OCI-LY3 (cell line): ENCODE data around the gene DAZAP1.

ENCODE experiments used
- H2AFZ ChIP-seq: fragments of 200-600, 300-600 bp; shearing (Covaris generic); 2 replicates; pipeline ENCODE4 v1.6.0; 2014; ENCODE audit warnings: antibody characterized with exemption, low read depth, low read length
- H3K27ac ChIP-seq: fragments of 200-600, 300-600 bp; sonication (generic); 2 replicates; pipeline ENCODE4 v1.5.1; 2014; ENCODE audit warnings: mild to moderate bottlenecking, low read length, moderate library complexity, mixed read lengths
- H3K27me3 ChIP-seq: fragments of 200-600, 300-600 bp; sonication (generic); 2 replicates; pipeline ENCODE4 v1.6.1; 2014; ENCODE audit warnings: low read depth, low read length, mixed read lengths
- H3K36me3 ChIP-seq: fragments of 200-600, 300-600 bp; sonication (generic); replicated peaks from 2 replicates; pipeline ENCODE3; 2014; ENCODE audit warnings: low read depth, low read length, mixed read lengths
- H3K4me1 ChIP-seq: fragments of 300-600, 200-600 bp; sonication (generic); 2 replicates; pipeline ENCODE4 v1.6.1; 2014; ENCODE audit warnings: low read length, mixed read lengths
- H3K4me2 ChIP-seq: fragments of 200-600, 300-600 bp; sonication (generic); 2 replicates; pipeline ENCODE4 v1.6.1; 2014; ENCODE audit warnings: low read length, mixed read lengths
- H3K4me3 ChIP-seq: fragments of 300-600, 200-600 bp; sonication (generic); 2 replicates; pipeline ENCODE4 v1.5.1; 2014; ENCODE audit warnings: antibody characterized with exemption, mild to moderate bottlenecking, low read length, moderate library complexity
- H3K79me2 ChIP-seq: fragments of 300-600, 200-600 bp; shearing (Covaris generic); 2 replicates; pipeline ENCODE4 v1.6.1; 2014; ENCODE audit warnings: mild to moderate bottlenecking, low read length, mixed read lengths
- H3K9ac ChIP-seq: fragments of 300-600, 200-600 bp; shearing (Covaris generic); 2 replicates; pipeline ENCODE4 v1.6.0; 2014; ENCODE audit warnings: mild to moderate bottlenecking, low read length, moderate library complexity
- H3K9me3 ChIP-seq: fragments of 200-600, 300-600 bp; shearing (Covaris generic); 2 replicates; pipeline ENCODE4 v1.6.1; 2014; ENCODE audit warnings: low read length, mixed read lengths; ENCODE audit not compliant: insufficient read depth
- H4K20me1 ChIP-seq: fragments of 200-600, 300-600 bp; sonication (generic); 2 replicates; pipeline ENCODE4 v1.6.1; 2016; ENCODE audit warnings: low read length, mixed read lengths; ENCODE audit not compliant: insufficient read depth
- EZH2phosphoT487 ChIP-seq: fragments of 200-600 bp; shearing (Covaris generic); IDR thresholded peaks from 2 replicates; pipeline ENCODE4 v1.6.1; 2018; ENCODE audit warnings: antibody characterized with exemption, mixed run types, low read depth
- TF ChIP-seq, protein P1 (sequence below): fragments of 200-600, 300-600 bp; sonication (generic); IDR thresholded peaks from 2 replicates; pipeline ENCODE4 v1.5.1; 2014; ENCODE audit warnings: antibody characterized with exemption, low read length, low read depth

The DAZAP1 gene

DNA sequence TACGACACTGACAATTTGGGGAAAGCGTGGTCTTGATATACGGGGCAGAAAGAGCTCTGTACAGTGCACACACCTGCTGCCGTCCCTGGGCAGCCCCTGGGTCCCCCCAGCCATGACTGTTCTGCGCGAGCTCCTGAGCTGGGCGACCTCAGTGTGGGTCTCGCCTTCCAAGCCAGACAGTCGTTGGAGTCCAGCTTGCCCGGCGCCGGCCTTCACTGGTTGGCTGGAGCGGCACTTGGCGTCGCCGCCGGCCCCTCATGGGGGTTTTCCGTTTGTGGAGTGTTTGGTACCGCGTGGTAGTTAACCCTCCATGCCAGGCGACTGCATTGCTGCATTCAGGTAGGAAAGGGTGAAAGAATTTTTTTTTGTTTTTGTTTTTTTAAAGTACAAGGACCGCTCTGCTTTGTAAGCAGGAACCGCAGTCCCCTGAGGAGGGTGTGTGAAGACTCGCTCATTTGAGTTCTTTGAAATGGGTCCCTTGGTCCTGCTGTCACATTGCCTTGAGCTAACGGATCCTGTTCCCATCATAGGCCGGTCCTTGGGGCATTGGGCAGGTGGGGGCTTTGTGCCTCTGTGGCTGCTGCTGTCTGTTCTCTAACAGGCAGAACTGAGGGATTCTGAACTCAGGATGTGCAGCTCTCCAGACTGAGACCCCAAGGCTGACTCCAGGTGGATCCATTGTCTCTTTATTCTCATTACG lies 20.0 kb downstream of the DAZAP1 start:
- Histone ChIP-seq H3K27me3 (no peaks in the 10 kb centered on the region), H3K36me3 (peaks cover 85% of the 10 kb centered on the region), H4K20me1 (peaks cover 61% of the 10 kb centered on the region), H3K4me2 (no peak overlapping the region), H3K4me1 (no peaks in the 10 kb centered on the region), H3K79me2 (peaks cover 86% of the 10 kb centered on the region), H3K9ac (no peak overlapping the region), H2AFZ (no peak overlapping the region), H3K9me3 (no peaks in the 10 kb centered on the region), H3K27ac (no peak overlapping the region), H3K4me3 (no peak overlapping the region)
- TF ChIP-seq, protein P1, sequence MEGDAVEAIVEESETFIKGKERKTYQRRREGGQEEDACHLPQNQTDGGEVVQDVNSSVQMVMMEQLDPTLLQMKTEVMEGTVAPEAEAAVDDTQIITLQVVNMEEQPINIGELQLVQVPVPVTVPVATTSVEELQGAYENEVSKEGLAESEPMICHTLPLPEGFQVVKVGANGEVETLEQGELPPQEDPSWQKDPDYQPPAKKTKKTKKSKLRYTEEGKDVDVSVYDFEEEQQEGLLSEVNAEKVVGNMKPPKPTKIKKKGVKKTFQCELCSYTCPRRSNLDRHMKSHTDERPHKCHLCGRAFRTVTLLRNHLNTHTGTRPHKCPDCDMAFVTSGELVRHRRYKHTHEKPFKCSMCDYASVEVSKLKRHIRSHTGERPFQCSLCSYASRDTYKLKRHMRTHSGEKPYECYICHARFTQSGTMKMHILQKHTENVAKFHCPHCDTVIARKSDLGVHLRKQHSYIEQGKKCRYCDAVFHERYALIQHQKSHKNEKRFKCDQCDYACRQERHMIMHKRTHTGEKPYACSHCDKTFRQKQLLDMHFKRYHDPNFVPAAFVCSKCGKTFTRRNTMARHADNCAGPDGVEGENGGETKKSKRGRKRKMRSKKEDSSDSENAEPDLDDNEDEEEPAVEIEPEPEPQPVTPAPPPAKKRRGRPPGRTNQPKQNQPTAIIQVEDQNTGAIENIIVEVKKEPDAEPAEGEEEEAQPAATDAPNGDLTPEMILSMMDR: no peak
- no peak for TF ChIP-seq EZH2phosphoT487

DNA sequence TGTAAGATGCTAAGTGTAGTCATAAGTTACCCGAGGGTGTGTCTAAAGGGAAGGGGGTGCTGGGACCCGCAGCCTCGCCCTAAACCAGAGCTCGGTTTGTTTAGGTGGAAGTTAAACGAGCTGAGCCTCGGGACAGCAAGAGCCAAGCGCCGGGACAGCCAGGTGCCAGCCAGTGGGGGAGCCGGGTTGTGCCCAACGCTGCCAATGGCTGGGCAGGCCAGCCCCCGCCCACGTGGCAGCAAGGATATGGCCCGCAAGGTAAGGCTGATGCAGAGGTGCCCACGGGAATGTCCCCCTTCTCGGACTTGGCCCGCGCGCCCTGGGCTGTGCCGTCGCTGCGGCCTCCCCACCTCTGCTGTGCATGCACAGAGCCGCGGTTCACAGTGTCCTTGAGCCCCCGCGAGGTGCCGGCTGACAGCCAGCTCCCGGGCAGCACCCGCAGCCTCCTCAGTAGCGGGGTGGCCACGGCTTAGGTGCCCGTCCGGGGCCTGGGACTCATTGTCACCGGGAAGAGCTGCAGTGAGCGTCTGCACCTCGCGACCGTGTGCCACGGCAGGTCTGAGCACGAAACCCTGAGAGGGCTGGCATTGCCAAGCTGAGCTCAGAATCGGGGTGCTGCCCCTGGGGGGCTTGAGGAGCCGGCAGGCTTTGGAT lies 21.5 kb downstream of the DAZAP1 start:
- H3K4me1 ChIP-seq: no peaks in the 10 kb centered on the region
- H4K20me1 ChIP-seq: peaks cover 57% of the 10 kb centered on the region
- TF ChIP-seq, protein P1: no peak
- no peak for TF ChIP-seq EZH2phosphoT487
- no peak overlapping the region for H2AFZ ChIP-seq
- no peak overlapping the region for H3K9ac ChIP-seq
- H3K4me3 ChIP-seq: no peak overlapping the region
- no peak overlapping the region for H3K4me2 ChIP-seq
- H3K27ac ChIP-seq: no peak overlapping the region
- no peaks in the 10 kb centered on the region for H3K9me3 ChIP-seq
- H3K27me3 ChIP-seq: no peaks in the 10 kb centered on the region
- H3K36me3 ChIP-seq: peaks cover 85% of the 10 kb centered on the region
- H3K79me2 ChIP-seq: peaks cover 85% of the 10 kb centered on the region

DNA sequence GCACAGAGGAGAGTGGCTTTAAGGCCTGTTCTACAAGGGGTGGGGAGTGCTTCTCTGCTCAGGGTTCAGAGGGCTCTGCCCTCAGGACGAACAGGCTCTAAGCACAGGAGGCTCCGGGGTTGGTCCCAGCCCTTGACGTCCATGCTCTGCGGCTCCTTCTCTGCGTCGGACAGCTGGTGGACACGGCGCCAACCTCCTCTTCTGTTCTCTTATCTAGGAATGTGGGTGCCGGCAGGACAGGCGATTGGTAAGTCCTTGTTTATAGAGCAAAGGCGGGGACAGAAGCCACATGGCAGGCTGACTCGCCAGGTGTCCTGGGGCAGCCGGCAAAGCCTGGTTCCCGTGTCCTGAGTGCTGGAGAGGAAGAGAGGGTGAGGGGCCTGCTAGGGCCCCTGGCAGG lies 22.4 kb downstream of the DAZAP1 start:
- no peak overlapping the region for H2AFZ ChIP-seq
- peaks cover 86% of the 10 kb centered on the region for H3K36me3 ChIP-seq
- H4K20me1 ChIP-seq: peaks cover 55% of the 10 kb centered on the region
- H3K4me1 ChIP-seq: no peaks in the 10 kb centered on the region
- H3K27ac ChIP-seq: no peak overlapping the region
- H3K79me2 ChIP-seq: peaks cover 80% of the 10 kb centered on the region
- no peaks in the 10 kb centered on the region for H3K27me3 ChIP-seq
- no peaks in the 10 kb centered on the region for H3K9me3 ChIP-seq
- TF ChIP-seq, protein P1: no peak
- no peak for TF ChIP-seq EZH2phosphoT487
- H3K4me2 ChIP-seq: no peak overlapping the region
- H3K9ac ChIP-seq: no peak overlapping the region
- no peak overlapping the region for H3K4me3 ChIP-seq

DNA sequence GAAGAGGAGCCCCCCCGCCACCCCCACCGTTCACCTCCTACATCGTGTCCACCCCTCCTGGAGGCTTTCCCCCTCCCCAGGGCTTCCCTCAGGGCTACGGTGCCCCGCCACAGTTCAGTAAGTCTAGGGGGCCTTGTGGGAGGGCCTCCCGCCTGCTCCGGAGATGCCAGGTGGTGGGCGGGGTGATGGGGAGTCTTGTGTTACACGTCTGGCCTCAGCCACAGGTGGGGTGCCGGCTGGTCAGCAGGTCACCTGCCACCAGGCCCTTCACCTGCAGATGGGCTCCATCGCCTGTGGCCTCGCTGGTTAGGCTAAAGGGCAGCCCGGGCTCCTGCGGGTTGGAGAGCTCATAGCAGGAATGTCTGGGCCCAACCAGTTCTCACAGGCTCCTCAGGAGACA lies 22.9 kb downstream of the DAZAP1 start:
- Histone ChIP-seq H2AFZ (no peak overlapping the region), H3K79me2 (peaks cover 75% of the 10 kb centered on the region), H3K27me3 (no peaks in the 10 kb centered on the region), H3K4me2 (no peak overlapping the region), H3K36me3 (peaks cover 84% of the 10 kb centered on the region), H3K9ac (no peak overlapping the region), H3K4me3 (no peak overlapping the region), H3K27ac (no peak overlapping the region), H3K9me3 (no peaks in the 10 kb centered on the region), H4K20me1 (peaks cover 50% of the 10 kb centered on the region), H3K4me1 (no peaks in the 10 kb centered on the region)
- TF ChIP-seq, protein P1: no peak
- no peak for TF ChIP-seq EZH2phosphoT487
